Erythroblast (primary cell): ENCODE results near the gene HLA-C.

Experiments used
- GATA1 ChIP-seq: IDR thresholded peaks from 2 replicates; pipeline ENCODE4 v1.6.1; 2011; ENCODE audit warnings: low read depth, mild to moderate bottlenecking, control low read depth, low read length, moderate library complexity
- POLR2A ChIP-seq: IDR thresholded peaks from 2 replicates; pipeline ENCODE4 v1.6.1; 2011; ENCODE audit warnings: mild to moderate bottlenecking, low read length

DNA sequence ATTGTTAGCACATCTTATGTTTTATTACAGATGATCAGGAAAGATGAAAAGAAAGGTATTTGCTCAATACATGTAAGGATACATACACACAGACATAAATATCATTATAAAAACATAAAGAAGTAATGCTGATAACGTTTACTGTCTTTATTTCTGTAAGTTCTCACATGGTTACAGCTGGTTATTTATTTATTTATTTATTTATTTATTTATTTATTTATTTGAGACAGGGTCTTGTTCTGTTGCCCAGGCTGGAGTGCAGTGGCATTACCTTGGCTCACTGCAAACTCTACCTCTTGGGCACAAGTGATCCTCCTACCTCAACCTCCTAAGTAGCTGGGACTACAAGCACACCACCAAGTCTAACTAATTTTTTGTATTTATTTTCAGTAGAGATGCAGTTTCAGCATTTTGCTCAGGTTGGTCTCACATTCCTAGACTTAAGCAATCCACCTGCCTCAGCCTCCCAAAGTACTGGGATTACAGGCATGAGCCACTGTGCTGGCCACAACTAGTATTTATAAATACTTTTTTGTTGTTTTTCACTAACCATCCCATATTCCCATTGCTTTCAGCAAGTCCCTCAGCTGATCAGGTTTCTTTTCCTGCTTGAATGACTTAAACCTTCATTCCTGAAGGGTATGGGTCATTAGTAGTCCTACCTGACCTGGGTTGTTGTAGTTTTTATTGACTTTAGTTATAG lies 49.3 kb upstream of the HLA-C start:
- no peak for TF ChIP-seq POLR2A
- no peak for TF ChIP-seq GATA1
